K562 (cell line): ENCODE results near the gene QKI. TPM values are rescaled to one million over a fixed set of nuclear protein-coding genes. Genes with fewer than 3 reads are reported as not detected.

ENCODE experiments used
- CC2D1A ChIP-seq: fragments of 450-650 bp; IDR thresholded peaks from 2 replicates; pipeline ENCODE4 v1.6.1; 2017; ENCODE audit warnings: mild to moderate bottlenecking
- GABPA ChIP-seq: fragments of 200-800 bp; sonication (Bioruptor generic); conservative IDR thresholded peaks from 2 replicates; pipeline ENCODE4 v1.6.1; 2016; ENCODE audit warnings: low read depth, missing genetic modification characterization, missing compliant biosample characterization
- MTA2 ChIP-seq: fragments of 450-650 bp; IDR thresholded peaks from 2 replicates; pipeline ENCODE4 v1.6.1; 2016; ENCODE audit warnings: low read depth
- polyA plus RNA-seq, 8 experiments: library from polyadenylated mRNA; depleted of rRNA in 4 of 8; stranded (reverse) in 5 of 8; unstranded in 3 of 8; fragments of >200 nt; fragmentation: Nextera tagmentation in 2 of 8; fragmentation: Illumina TruSeq in 1 of 8; extraction: Ambion mirVana in 2 of 8; extraction: Trizol in 1 of 8; gene quantifications; 2 replicates each; pipeline versions ENCODE4 v1.2.1 to v1.2.3, GENCODE V29; 2011 to 2014; ENCODE audit warnings: inconsistent platforms in 1 of 8, missing spikeins in 1 of 8
- total RNA-seq, 7 experiments: library from RNA; depleted of rRNA in 6 of 7; stranded (reverse); fragments of >200 nt in 6 of 7; fragmentation: Illumina TruSeq in 2 of 7; extraction: Trizol in 2 of 7; gene quantifications; 2 replicates each; pipeline versions ENCODE4 v1.2.1 to v1.2.3, GENCODE V29; 2011 to 2021; ENCODE audit warnings: low replicate concordance in 1 of 7
- TF ChIP-seq, protein P1 (sequence below), 2 experiments: fragments of 450-650 bp in 1 of 2; sonication (generic) in 1 of 2; formaldehyde crosslinking in 1 of 2; IDR thresholded peaks; 2 replicates each; pipeline versions ENCODE4 v1.7.1 to v1.9.0; 2016 to 2022; ENCODE audit warnings: inconsistent platforms in 1 of 2, mild to moderate bottlenecking in 1 of 2, missing genetic modification reagents in 1 of 2

QKI gene
- total and polyA plus RNA-seq, 9 of the 15 experiments (the other 6 are each of a cell fraction or from before 2014, with no cell fraction given) = 20.4 to 215 (median 123) TPM

- TF ChIP-seq, protein P1, sequence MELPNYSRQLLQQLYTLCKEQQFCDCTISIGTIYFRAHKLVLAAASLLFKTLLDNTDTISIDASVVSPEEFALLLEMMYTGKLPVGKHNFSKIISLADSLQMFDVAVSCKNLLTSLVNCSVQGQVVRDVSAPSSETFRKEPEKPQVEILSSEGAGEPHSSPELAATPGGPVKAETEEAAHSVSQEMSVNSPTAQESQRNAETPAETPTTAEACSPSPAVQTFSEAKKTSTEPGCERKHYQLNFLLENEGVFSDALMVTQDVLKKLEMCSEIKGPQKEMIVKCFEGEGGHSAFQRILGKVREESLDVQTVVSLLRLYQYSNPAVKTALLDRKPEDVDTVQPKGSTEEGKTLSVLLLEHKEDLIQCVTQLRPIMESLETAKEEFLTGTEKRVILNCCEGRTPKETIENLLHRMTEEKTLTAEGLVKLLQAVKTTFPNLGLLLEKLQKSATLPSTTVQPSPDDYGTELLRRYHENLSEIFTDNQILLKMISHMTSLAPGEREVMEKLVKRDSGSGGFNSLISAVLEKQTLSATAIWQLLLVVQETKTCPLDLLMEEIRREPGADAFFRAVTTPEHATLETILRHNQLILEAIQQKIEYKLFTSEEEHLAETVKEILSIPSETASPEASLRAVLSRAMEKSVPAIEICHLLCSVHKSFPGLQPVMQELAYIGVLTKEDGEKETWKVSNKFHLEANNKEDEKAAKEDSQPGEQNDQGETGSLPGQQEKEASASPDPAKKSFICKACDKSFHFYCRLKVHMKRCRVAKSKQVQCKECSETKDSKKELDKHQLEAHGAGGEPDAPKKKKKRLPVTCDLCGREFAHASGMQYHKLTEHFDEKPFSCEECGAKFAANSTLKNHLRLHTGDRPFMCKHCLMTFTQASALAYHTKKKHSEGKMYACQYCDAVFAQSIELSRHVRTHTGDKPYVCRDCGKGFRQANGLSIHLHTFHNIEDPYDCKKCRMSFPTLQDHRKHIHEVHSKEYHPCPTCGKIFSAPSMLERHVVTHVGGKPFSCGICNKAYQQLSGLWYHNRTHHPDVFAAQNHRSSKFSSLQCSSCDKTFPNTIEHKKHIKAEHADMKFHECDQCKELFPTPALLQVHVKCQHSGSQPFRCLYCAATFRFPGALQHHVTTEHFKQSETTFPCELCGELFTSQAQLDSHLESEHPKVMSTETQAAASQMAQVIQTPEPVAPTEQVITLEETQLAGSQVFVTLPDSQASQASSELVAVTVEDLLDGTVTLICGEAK (IDR thresholded peaks at IDR 0.05) = peak; percentile 82
- TF ChIP-seq, protein P1 (CRISPR knock-in tag; IDR thresholded peaks at IDR 0.05) = no peak
- TF ChIP-seq CC2D1A = no peak
- no peak for TF ChIP-seq MTA2
- TF ChIP-seq GABPA (tag) = peak; percentile 76
- TF ChIP-seq, all 486 proteins: peak for 3
These were observed 44.7 kb upstream of the QKI start (continued) for GRCh38 chr6:163369628-163370365.
